ENCODE data around the gene PLA2G2F.

The PLA2G2F gene

DNA sequence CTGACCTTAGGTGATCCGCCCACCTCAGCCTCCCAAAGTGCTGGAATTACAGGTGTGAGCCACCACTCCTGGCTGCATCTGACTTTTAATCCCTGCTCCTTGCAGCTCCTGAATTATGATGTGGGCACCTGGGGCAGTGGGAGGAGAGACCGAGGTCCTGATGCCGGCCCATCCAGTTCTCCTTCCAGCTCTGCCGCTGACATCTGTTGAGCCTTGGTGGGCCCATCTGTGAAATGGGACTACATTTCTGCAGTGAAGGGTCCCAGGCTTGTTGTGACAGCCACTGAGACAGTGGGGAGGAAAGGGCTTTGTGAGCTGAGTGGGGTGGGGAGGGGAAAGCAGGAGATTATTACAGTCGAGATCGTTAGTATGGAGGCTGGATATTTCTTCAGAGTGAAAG, 11.8 kb downstream of the PLA2G2F start:
- DNase-seq (ENCODE audit: extremely low read depth, low read depth): no peak
- TF ChIP-seq, protein P1, sequence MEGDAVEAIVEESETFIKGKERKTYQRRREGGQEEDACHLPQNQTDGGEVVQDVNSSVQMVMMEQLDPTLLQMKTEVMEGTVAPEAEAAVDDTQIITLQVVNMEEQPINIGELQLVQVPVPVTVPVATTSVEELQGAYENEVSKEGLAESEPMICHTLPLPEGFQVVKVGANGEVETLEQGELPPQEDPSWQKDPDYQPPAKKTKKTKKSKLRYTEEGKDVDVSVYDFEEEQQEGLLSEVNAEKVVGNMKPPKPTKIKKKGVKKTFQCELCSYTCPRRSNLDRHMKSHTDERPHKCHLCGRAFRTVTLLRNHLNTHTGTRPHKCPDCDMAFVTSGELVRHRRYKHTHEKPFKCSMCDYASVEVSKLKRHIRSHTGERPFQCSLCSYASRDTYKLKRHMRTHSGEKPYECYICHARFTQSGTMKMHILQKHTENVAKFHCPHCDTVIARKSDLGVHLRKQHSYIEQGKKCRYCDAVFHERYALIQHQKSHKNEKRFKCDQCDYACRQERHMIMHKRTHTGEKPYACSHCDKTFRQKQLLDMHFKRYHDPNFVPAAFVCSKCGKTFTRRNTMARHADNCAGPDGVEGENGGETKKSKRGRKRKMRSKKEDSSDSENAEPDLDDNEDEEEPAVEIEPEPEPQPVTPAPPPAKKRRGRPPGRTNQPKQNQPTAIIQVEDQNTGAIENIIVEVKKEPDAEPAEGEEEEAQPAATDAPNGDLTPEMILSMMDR (IDR thresholded peaks at IDR 0.05; ENCODE audit: low read depth, low read length): no peak

DNA sequence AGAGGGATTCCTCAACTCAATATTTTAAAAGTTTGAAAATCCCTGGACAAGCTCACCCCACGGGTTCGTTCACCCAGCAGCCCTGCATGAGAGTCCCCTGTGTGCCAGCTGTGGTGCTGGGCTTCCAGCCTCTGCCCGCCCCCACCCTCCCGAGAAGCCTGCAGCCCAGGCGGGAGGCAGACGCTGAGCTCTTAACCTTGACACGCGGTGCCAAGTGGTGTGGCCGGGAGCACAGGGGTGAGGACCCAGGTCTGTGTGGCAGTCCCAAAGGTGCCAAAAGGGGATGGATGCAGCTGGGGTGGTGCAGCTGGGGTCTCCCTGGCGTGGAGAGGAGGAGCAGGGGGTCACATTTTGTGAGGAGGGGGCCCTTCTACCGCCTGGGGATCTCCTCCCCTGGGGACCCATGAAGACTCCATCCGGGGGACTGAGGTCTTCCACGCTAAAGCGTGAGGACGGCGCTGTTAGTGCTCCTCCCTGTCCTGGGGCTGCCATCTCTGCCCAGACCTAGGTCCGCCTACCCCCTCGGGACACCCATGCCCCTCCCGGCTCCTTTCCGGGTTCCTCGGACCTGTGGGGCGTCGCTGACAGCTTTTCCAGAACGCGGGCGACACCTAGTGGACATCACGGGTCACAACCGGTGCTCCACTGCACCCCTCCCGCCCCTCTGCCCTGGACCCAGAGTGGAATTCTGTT, 12.9 kb downstream of the PLA2G2F start:
- peak; percentile 35 for DNase-seq (ENCODE audit: extremely low read depth, low read depth)
- TF ChIP-seq, protein P1 (IDR thresholded peaks at IDR 0.05; ENCODE audit: low read depth, low read length): peak; percentile 87

DNA sequence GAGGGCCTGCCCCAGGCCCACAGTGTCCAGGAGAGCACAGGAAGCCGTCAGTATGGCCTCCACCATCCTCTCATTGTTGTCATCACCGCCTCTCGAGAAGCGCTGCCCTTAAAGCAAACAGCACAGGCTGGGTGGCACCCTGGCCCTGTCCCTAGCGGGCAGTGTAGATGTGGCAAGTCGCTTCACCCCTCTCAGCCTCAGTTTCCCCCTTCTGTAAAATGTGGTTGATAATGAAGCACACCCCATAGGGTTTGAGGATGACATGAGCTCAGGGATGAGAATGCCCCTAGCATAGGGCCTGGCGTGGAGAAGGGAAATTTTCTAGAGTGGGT, 13.4 kb downstream of the PLA2G2F start:
- TF ChIP-seq, protein P1 (IDR thresholded peaks at IDR 0.05; ENCODE audit: low read depth, low read length): no peak
- DNase-seq (ENCODE audit: extremely low read depth, low read depth): no peak

DNA sequence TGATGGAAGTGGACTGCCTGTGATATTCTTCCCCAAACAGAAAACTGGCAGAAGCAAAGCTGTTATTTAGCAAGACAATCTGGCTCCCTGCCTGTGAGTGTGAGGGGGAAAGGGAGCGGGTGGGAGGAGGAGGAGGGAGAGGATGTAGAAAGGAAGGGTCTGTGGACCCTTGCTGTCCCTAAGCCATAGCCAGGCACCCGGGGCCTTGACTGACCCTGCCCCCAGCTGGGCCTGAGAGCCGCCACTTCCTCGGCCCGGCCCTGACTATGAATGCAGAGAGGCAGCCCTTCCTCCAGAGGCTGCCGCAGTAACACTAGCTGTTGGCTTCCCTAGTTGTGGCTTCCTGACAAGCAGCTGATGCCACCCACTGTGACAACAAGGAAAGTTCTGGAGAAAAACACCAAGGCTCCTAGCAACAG, 13.9 kb downstream of the PLA2G2F start:
- TF ChIP-seq, protein P1 (IDR thresholded peaks at IDR 0.05; ENCODE audit: low read depth, low read length): no peak

DNA sequence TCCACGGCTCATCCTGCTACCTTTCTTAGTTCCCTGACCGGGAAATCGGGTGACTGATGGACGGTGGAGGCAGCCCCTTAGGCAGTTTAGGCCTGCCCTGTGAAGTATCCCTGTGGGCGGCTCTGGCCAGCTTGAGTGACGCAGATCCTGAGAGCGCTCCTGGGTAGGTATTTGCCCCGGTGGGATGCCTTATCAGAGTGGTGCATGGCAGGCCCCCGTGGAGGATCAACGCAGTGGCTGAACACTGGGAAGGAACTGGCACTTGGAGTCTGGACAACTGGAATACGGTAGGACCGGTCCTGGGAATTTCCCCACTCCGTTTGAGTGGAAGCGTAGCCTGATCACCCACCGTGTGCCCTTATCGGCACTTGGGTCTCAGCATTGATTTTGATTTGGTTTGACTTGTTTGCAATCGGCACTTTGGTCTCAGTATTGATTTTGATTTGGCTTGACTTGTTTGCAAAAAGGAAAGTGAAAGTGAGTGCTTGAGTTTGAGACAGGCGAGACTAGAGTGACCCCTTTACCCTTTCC, 15.2 kb downstream of the PLA2G2F start:
- no peak for DNase-seq (ENCODE audit: extremely low read depth, low read depth)
- TF ChIP-seq, protein P1 (IDR thresholded peaks at IDR 0.05; ENCODE audit: low read depth, low read length): no peak

More for the DNA sequence above, 13.9 kb downstream of the PLA2G2F start:
- DNase-seq (ENCODE audit: extremely low read depth, low read depth): no peak

DNA sequence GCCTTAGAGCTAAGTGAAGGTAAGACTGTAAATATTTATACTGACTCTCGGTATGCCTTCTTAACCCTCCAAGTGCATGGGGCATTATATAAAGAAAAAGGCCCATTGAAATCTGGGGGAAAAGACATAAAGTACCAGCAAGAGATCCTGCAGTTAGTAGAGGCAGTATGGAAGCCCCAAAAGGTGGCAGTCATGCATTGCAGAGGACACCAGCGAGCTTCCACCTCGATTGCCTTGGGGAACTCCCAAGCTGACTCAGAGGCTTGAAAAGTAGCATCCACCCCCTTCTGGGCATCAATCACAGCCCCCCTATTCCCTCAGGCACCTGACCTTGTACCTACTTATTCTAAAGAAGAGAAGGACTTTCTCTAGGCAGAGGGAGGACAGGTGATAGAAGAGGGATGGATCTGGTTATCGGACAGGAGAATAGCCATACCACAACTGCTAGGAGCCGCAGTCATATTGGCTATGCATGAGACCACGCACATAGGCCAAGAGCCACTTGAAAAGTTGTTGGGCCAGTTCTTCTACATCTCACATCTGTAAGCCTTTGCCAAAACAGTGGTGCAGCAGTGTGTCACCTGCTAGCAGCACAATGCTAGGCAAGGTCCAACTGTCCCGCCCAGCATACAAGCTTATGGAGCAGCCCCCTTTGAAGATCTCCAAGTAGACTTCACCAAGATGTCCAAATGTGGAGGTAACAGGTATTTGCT, 19.4 kb downstream of the PLA2G2F start:
- TF ChIP-seq, protein P1 (IDR thresholded peaks at IDR 0.05; ENCODE audit: low read depth, low read length): no peak

DNA sequence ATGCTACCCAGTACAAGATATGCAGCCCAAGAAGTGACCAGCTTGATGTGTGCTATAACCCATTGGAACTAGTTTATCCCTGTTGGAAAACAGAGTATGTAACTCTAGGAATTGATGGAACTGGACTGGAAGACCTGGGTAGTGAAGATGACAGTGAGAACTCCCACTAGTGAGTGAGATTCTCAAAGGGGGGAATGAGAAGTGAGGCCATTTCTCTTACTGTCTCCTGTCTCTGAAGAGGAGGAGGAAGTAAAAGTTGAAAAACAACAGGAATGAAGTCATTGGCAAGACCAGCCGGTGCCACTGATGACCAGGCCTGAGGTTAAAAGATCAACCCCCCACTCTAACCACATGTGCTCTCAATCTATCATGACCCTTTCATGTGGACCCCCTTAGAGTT, 20.9 kb downstream of the PLA2G2F start:
- TF ChIP-seq, protein P1 (IDR thresholded peaks at IDR 0.05; ENCODE audit: low read depth, low read length): no peak
- no peak for DNase-seq (ENCODE audit: extremely low read depth, low read depth)

More for the DNA sequence above, 19.4 kb downstream of the PLA2G2F start:
- no peak for DNase-seq (ENCODE audit: extremely low read depth, low read depth)
